Effector CD4-positive, alpha-beta T cell (primary cell): ENCODE data around the gene OR10H3.
"Not testable (repeated sequence)": the region's sequence is repeated elsewhere in the genome, so short reads cannot be mapped to it uniquely, and the experiment has no call there.

Experiments used
- DNase-seq: peaks from one replicate; pipeline ENCODE4 v3.0.0-alpha.2; 2020

The OR10H3 gene

DNA sequence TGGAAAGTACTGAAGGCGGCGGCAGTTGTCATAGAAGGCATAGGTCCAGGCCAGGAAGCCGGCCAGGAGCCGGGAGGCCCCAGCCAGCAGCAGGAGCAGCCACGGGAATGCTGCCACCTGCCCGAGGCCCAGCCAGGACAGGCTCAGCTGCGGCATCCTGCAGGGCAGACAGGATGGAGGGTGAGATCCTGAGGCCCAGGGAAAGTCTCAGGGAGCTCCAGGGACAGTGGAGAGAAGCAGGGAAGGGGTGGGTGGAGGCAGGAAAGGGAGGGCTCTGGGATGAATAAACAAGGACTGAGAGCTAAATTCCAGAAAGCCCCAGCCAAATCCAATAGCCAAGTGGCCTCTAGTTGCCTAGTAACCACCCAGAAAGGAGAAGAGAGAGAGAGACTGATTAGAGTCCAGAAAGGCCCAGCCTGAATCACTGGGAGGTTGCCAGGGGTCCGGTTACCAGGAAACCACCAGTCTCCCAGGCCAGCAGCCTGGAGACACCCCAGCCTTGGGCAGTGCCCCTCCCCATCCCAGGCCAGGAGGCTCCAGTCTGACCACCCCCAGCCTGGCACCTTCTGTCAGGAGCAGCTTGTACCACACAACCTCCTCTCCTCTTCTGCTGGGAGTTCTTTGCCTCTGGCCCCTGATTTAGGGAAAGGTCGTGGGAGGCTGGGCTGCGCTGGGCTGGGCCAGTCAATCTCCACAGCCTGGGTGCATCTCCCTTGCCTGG lies 42.1 kb downstream of the OR10H3 start:
- no peak for DNase-seq

DNA sequence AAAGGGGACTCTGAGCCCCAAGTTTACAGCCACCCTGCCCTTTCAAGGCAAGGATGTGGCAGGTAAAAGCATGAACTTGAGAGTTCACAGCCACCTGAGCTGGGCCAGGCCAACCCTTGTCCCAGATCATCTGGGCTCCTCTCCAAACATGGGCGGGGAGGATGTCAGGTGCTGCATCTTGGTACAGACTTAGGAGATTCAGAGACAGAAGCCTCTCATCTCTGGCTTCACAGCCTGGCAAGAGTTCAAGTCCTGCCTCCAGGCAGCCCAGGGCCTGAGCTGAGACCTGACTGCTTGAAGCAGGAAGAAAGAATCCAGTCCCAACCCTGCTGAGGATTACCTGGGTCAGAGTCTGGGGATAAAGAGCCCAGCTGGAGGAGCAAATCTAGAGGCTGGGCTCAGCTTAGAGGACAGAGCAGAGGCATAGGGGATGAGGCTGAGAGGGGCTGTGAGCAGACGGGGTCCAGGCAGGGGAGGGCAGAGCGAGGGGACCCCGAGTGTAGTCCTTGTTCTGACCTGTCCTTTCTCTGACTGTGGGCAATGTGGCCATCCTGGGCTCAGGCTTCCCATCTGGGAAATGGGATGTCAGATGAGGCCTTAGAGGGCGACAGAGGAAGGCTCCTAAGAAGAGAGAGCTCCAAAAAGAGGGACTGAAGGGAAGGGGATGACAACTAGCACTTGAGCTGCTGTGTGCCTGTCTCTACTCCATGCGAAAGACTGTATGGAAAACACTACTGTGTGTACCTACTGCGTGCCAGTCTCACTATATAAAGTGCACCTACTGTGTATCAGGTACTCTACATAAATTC lies 43.0 kb downstream of the OR10H3 start:
- no peak for DNase-seq

DNA sequence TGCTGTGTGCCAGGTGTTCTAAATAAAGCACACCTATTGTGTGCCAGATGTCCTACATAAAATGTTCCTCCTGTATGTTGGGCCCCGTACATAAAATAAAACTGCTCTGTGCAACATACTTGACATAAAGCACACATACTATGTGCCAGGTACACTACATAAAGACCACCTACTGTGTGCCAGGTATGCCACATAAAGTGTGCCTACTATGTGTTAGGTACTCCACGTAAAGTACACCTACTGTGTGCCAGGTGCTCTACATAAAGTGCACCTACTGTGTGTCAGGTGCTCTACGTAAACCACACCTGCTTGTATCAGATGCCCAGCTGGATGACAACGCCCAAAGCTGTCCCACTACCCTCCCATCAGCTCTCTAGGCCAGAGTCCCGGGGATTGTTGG lies 43.9 kb downstream of the OR10H3 start:
- DNase-seq: no peak

DNA sequence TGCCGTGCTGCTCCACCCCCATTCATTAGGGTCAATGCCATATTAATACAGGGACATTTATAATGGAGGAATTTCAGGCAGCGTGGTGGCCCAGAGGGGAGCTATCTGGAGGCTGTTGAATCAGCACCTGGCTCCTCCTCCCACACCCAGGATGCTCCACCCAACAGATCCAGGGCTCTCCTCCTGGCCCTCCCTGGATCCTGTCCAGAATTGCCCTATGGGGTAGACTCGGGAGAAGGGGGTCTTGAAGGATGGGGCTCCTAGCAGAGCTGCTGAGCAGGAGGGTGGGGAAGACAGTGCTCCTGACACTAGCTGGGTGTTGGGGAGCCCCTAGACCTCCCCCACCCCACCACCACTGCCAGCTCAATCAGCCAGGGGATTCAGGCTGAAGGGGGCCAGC lies 44.4 kb downstream of the OR10H3 start:
- no peak for DNase-seq

DNA sequence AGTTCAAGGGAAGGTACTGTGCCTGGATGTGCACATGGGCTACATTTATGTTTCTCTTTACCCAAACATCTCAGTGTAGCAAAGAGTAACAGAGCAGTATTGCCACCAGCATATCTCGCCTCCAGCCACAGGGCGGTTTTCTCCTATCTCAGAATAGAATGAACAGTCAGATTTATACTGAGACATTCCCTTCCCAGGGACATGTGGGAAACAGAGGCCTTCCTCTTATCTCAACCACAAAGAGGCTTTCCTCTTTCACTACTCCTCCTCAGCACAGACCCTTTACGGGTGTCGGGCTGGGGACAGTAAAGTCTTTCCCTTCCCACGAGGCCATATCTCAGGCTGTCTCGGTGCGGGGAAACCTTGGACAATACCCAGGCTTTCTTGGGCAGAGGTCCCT lies 45.1 kb downstream of the OR10H3 start:
- DNase-seq: not testable (repeated sequence)

DNA sequence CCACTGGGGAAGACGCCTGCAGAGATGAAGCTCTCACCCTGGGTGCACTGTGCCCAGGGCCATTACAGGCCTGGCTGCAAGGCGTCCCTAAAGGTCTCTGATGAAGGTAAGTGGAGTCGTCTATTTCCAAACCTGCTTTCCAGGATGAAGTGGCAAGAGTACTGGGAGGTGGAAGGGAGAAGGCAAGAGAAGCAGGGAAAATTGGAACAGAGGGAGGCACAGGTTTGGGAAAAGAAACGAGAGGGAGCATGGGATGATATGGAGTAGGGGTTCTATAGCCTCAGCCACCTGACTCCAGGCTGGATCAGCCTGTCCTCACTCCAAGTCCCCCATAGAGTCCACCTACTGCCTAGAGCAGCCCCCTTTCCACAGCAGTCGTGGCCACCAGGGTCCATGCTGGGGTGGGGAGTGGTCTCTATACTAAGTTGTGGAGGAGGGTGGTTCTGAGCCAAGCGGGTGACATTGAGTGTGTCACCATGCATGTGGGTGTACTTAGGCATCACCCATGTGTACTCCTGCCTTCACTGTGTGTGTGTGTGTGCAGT lies 49.9 kb downstream of the OR10H3 start, which contains the start of gene OR10H5:
Gene OR10H5 (plus strand): TSS at position 51 of the 545 bp plus-strand sequence. CDS start 6,388 bp downstream, outside the sequence.
- DNase-seq: no peak

DNA sequence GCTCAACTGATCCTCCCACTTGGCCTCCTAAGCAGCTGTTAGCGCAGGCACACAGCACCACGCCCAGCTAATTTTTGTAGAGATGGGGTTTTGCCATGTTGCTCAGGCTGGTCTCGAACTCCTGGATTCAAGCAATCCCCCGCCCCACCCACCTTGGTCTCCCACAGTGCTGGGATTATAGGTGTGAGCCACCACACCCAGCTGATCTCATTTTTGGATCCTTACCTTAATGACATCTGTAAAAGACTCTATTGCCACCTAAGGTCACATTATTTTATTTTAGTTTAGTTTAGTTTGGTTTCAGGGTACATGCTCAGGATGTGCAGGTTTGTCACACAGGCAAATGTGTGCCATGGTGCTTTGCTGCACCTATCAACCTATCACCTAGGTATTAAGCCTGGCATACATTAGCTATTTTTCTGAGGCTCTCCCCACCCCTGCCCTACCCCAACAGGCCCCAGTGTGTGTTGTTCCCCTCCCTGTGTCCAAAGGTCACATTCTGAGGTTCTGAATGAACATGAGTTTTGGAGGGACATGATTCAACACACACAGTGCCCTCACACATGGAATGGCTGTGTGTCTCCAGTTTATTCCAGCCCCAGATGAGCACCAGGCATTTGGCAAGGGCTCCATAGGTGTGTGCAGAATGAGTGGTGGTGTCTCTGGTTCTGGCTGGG lies 50.9 kb downstream of the OR10H3 start:
- DNase-seq: no peak

DNA sequence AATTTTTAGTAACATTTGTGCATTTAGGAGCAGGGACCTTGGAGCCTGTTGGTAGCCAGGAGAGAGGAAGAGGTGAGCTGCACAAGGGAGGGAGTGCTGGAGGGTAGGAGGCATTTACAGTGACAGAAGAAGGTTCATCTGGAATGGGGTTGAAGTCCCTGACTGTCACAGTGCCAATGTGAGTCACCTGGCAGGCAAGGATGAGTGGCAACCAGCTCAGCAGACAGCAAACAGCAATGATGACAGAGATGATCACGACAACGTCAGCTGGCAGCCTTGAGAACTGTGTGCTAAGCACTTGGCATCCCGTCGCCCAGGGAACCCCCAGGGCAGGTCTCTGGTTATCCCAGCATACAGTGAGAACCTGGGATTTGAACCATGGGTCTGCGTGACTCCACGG lies 52.3 kb downstream of the OR10H3 start:
- no peak for DNase-seq
